ENCODE results near the gene SMIM20. TPM values are rescaled to one million over a fixed set of nuclear protein-coding genes. Genes with fewer than 3 reads are reported as not detected.
"Not testable (repeated sequence)": the region's sequence is repeated elsewhere in the genome, so short reads cannot be mapped to it uniquely, and the experiment has no call there.

The SMIM20 gene
- total RNA-seq, 1 donor from 2014 or later = 25.2 TPM

DNA sequence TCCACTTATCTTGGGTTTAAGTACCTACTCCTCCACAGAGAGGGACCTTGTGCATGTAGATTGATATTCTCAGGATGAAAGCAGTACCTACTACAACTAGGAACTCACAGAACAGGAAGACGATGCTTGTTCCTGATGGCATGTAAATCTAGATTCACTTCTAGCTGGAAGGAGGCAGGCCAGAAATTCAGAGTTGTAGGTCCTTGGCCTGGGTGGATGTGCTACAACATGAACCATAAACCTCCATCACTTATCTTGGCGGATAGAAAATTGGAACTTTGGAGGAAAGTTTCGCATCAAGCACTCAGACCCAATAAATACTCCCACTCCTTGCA lies 9.3 kb upstream of the SMIM20 start:
- intact Hi-C loops (cut with DNase I) = no loop called here
- ATAC-seq = no peak
- no peak for DNase-seq
- no peaks in the 10 kb centered on the region for H3K27me3 ChIP-seq
- TF ChIP-seq, protein P1, sequence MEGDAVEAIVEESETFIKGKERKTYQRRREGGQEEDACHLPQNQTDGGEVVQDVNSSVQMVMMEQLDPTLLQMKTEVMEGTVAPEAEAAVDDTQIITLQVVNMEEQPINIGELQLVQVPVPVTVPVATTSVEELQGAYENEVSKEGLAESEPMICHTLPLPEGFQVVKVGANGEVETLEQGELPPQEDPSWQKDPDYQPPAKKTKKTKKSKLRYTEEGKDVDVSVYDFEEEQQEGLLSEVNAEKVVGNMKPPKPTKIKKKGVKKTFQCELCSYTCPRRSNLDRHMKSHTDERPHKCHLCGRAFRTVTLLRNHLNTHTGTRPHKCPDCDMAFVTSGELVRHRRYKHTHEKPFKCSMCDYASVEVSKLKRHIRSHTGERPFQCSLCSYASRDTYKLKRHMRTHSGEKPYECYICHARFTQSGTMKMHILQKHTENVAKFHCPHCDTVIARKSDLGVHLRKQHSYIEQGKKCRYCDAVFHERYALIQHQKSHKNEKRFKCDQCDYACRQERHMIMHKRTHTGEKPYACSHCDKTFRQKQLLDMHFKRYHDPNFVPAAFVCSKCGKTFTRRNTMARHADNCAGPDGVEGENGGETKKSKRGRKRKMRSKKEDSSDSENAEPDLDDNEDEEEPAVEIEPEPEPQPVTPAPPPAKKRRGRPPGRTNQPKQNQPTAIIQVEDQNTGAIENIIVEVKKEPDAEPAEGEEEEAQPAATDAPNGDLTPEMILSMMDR (IDR thresholded peaks at IDR 0.05) = no peak
- no peaks in the 10 kb centered on the region for H3K4me1 ChIP-seq
- no peaks in the 10 kb centered on the region for H3K36me3 ChIP-seq
- H3K4me3 ChIP-seq = no peak overlapping the region
- no peak overlapping the region for H3K27ac ChIP-seq
- no peaks in the 10 kb centered on the region for H3K9me3 ChIP-seq

DNA sequence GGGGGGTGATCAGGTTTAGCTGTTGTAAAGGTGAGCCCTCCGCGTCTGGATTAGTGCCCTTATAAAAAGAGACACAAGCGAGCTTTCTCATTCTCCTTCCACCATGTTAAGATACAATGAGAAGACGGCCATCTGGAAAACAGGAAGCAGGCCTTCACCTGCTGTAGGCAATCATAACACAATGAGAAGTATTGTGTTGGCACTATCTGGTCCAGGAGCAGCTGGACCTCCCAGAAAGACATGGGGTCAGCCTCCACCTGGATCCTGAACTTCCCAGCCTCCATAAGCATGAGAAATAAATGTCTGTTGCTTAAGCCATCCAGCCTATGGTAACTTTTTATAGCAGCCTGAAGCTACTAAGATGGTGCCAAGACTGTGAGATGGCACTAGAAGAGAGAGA lies 8.6 kb upstream of the SMIM20 start:
- ATAC-seq (no peak), DNase-seq (no peak)
- Histone ChIP-seq H3K9me3 (no peaks in the 10 kb centered on the region), H3K4me3 (no peak overlapping the region), H3K27me3 (no peaks in the 10 kb centered on the region), H3K4me1 (no peaks in the 10 kb centered on the region), H3K27ac (no peak overlapping the region), H3K36me3 (no peaks in the 10 kb centered on the region)
- TF ChIP-seq, protein P1 (IDR thresholded peaks at IDR 0.05) = no peak
- intact Hi-C loops (cut with DNase I) = no loop called here

DNA sequence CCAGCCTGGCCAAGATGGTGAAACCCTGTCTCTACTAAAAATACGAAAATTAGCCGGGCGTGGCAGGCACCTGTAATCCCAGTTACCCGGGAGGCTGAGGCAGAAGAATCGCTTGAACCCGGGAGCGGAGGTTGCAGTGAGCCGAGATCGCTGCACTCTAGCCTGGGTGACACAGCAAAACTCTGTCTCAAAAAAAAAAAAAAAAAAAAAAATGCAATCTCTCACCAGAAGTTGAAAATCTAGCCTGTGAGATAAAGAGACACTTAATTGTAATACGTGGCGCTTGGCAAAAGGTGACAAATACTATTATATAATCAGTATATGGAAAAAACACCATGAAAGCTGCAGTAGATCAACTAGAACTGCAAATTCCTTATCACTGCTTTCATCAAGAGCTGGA lies 7.9 kb upstream of the SMIM20 start:
- intact Hi-C loops (cut with DNase I); H3K9me3 ChIP-seq; H3K27ac ChIP-seq; DNase-seq; ATAC-seq; H3K4me1 ChIP-seq; H3K36me3 ChIP-seq; H3K4me3 ChIP-seq; H3K27me3 ChIP-seq: not testable (repeated sequence)

DNA sequence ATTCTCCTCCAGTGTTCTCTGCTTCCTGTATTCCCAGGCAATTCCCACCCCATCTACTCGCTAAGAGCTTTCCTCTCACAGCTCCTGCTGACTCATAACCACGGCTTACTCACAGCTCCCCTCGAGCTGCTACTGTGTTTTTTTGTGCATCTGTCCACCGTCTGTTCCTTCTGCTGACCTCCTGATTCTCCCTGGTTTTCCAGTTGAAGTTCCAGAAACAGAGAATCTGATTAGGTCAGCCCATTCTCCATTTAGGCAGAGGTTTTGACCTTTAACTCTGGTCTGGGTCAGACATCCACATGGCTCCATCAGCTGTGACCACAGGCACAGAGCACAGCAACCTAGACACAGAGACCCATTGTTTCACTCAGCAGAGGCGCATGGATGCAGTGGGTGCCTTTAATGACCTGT lies 5.5 kb upstream of the SMIM20 start:
- H3K27ac ChIP-seq = no peak overlapping the region

DNA sequence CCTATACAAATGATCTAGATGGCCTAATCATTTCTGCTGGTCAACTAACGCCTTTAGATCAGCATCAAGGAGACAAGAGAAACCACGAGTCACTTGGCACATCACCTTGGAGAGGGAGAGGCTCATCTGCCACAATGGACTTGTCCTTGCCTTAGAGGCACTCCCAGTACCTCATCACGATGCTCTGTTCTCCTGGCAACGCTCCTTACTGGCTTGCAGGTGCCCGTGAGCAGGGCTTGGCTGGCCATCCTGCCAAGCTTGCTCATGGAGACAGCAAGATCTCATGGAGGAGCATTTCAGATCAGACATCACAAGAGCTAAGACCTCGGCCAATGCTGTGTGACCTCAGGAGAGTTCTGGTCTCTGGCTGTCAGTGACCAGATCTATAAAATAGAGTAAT lies 2.7 kb upstream of the SMIM20 start:
- Histone ChIP-seq H3K4me1 (peaks cover 7% of the 10 kb centered on the region), H3K27me3 (no peaks in the 10 kb centered on the region), H3K9me3 (no peaks in the 10 kb centered on the region), H3K36me3 (no peaks in the 10 kb centered on the region), H3K27ac (no peak overlapping the region), H3K4me3 (no peak overlapping the region)
- TF ChIP-seq, protein P1 (IDR thresholded peaks at IDR 0.05) = no peak
- ATAC-seq (no peak), DNase-seq (no peak)
- intact Hi-C loops (cut with DNase I) = no loop called here

More for the DNA sequence above, 5.5 kb upstream of the SMIM20 start:
- Histone ChIP-seq H3K9me3 (no peaks in the 10 kb centered on the region), H3K4me1 (peaks cover 5% of the 10 kb centered on the region), H3K36me3 (no peaks in the 10 kb centered on the region), H3K27me3 (no peaks in the 10 kb centered on the region), H3K4me3 (no peak overlapping the region)
- no peak for DNase-seq
- no peak for ATAC-seq
- intact Hi-C loops (cut with DNase I) = no loop called here
- TF ChIP-seq, protein P1 (IDR thresholded peaks at IDR 0.05) = no peak

DNA sequence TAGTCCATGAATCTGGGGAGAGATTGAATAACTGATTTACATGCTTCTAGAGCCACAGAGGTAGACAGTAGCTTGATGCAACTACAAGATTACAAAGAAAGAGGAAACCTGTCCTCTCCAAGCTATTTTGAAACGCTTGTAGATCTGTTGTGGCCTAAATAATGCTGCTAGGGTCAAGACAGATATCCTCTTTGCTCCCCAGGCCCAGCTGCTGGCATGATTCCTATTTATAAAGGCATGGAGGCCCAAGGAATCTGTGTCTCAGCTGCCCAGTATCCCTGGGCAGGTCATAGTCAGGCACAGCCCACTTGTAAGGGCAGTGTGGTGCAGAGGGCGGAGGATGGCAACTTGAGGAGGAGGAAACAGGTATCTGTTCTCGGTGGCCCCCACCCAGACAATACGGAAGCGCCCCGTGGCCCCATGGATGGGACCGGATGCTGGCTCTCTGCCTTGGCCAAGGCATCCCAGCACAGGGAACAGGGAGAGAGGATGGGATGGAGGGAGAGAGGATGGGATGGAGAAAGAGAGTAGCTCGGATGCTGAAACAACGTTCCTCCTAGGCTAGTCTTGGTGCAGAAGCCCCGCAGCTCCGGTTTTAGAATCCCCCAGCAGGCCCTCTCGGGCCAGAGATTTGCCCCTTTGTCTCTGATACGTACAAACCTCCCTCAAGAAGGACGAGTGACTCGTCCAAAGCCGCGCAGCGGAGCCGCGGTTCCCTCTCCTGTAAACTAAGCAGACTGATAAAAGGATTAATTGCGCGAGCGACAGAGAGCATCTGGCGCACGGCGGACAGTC lies 767 bp upstream of the SMIM20 start:
- H3K36me3 ChIP-seq = no peaks in the 10 kb centered on the region
- ATAC-seq = peak; percentile 0

More for the DNA sequence above, 767 bp upstream of the SMIM20 start:
- Histone ChIP-seq H3K27me3 (no peaks in the 10 kb centered on the region), H3K9me3 (no peaks in the 10 kb centered on the region), H3K27ac (peak overlapping the region; percentile 95), H3K4me3 (peak overlapping the region; percentile 78), H3K4me1 (peaks cover 7% of the 10 kb centered on the region)
- peak; percentile 66 for DNase-seq
- intact Hi-C loops (cut with DNase I) = no loop called here
- TF ChIP-seq, protein P1 (IDR thresholded peaks at IDR 0.05) = no peak

Data from upper lobe of right lung (tissue), 1 donor.